ENCODE data around the gene IER5. TPM values are rescaled to one million over a fixed set of nuclear protein-coding genes. Genes with fewer than 3 reads are reported as not detected.

Gene IER5
- total and polyA plus RNA-seq, 9 of the 15 experiments (the other 6 are each of a cell fraction or from before 2014, with no cell fraction given), result 2.4 to 32.1 (median 12.0) TPM

GRCh38 chr1:181141431-181141910 lies 53.0 kb downstream of the IER5 start (continued):
- TF ChIP-seq, protein P1, sequence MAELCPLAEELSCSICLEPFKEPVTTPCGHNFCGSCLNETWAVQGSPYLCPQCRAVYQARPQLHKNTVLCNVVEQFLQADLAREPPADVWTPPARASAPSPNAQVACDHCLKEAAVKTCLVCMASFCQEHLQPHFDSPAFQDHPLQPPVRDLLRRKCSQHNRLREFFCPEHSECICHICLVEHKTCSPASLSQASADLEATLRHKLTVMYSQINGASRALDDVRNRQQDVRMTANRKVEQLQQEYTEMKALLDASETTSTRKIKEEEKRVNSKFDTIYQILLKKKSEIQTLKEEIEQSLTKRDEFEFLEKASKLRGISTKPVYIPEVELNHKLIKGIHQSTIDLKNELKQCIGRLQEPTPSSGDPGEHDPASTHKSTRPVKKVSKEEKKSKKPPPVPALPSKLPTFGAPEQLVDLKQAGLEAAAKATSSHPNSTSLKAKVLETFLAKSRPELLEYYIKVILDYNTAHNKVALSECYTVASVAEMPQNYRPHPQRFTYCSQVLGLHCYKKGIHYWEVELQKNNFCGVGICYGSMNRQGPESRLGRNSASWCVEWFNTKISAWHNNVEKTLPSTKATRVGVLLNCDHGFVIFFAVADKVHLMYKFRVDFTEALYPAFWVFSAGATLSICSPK (IDR thresholded peaks at IDR 0.05; ENCODE audit: borderline replicate concordance), result no peak
- TF ChIP-seq CBX3 (IDR thresholded peaks at IDR 0.05; ENCODE audit: borderline replicate concordance in 1 of 2, low read length in 2 of 2), result no peak
- TF ChIP-seq MITF (IDR thresholded peaks at IDR 0.05), result no peak
- TF ChIP-seq, protein P2, sequence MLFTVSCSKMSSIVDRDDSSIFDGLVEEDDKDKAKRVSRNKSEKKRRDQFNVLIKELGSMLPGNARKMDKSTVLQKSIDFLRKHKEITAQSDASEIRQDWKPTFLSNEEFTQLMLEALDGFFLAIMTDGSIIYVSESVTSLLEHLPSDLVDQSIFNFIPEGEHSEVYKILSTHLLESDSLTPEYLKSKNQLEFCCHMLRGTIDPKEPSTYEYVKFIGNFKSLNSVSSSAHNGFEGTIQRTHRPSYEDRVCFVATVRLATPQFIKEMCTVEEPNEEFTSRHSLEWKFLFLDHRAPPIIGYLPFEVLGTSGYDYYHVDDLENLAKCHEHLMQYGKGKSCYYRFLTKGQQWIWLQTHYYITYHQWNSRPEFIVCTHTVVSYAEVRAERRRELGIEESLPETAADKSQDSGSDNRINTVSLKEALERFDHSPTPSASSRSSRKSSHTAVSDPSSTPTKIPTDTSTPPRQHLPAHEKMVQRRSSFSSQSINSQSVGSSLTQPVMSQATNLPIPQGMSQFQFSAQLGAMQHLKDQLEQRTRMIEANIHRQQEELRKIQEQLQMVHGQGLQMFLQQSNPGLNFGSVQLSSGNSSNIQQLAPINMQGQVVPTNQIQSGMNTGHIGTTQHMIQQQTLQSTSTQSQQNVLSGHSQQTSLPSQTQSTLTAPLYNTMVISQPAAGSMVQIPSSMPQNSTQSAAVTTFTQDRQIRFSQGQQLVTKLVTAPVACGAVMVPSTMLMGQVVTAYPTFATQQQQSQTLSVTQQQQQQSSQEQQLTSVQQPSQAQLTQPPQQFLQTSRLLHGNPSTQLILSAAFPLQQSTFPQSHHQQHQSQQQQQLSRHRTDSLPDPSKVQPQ (CRISPR knock-in tag; IDR thresholded peaks at IDR 0.05; ENCODE audit: borderline replicate concordance), result no peak
- no peak for TF ChIP-seq ZNF75A (CRISPR knock-in tag; IDR thresholded peaks at IDR 0.05)
- TF ChIP-seq LCOR (CRISPR knock-in tag; IDR thresholded peaks at IDR 0.05), result no peak
- TF ChIP-seq, protein P3, sequence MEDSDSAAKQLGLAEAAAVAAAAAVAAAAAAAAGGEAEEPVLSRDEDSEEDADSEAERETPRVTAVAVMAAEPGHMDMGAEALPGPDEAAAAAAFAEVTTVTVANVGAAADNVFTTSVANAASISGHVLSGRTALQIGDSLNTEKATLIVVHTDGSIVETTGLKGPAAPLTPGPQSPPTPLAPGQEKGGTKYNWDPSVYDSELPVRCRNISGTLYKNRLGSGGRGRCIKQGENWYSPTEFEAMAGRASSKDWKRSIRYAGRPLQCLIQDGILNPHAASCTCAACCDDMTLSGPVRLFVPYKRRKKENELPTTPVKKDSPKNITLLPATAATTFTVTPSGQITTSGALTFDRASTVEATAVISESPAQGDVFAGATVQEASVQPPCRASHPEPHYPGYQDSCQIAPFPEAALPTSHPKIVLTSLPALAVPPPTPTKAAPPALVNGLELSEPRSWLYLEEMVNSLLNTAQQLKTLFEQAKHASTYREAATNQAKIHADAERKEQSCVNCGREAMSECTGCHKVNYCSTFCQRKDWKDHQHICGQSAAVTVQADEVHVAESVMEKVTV (CRISPR knock-in tag; IDR thresholded peaks at IDR 0.05), result no peak
- no peak for TF ChIP-seq FOXP1 (CRISPR knock-in tag; IDR thresholded peaks at IDR 0.05)
- peak; percentile 79 for TF ChIP-seq MTA3 (IDR thresholded peaks at IDR 0.05; ENCODE audit: borderline replicate concordance)
- no peak for TF ChIP-seq ZNF324 (CRISPR knock-in tag; IDR thresholded peaks at IDR 0.05)
- no peak for TF ChIP-seq MCM2 (IDR thresholded peaks at IDR 0.05; ENCODE audit: low read depth)
- TF ChIP-seq, protein P4, sequence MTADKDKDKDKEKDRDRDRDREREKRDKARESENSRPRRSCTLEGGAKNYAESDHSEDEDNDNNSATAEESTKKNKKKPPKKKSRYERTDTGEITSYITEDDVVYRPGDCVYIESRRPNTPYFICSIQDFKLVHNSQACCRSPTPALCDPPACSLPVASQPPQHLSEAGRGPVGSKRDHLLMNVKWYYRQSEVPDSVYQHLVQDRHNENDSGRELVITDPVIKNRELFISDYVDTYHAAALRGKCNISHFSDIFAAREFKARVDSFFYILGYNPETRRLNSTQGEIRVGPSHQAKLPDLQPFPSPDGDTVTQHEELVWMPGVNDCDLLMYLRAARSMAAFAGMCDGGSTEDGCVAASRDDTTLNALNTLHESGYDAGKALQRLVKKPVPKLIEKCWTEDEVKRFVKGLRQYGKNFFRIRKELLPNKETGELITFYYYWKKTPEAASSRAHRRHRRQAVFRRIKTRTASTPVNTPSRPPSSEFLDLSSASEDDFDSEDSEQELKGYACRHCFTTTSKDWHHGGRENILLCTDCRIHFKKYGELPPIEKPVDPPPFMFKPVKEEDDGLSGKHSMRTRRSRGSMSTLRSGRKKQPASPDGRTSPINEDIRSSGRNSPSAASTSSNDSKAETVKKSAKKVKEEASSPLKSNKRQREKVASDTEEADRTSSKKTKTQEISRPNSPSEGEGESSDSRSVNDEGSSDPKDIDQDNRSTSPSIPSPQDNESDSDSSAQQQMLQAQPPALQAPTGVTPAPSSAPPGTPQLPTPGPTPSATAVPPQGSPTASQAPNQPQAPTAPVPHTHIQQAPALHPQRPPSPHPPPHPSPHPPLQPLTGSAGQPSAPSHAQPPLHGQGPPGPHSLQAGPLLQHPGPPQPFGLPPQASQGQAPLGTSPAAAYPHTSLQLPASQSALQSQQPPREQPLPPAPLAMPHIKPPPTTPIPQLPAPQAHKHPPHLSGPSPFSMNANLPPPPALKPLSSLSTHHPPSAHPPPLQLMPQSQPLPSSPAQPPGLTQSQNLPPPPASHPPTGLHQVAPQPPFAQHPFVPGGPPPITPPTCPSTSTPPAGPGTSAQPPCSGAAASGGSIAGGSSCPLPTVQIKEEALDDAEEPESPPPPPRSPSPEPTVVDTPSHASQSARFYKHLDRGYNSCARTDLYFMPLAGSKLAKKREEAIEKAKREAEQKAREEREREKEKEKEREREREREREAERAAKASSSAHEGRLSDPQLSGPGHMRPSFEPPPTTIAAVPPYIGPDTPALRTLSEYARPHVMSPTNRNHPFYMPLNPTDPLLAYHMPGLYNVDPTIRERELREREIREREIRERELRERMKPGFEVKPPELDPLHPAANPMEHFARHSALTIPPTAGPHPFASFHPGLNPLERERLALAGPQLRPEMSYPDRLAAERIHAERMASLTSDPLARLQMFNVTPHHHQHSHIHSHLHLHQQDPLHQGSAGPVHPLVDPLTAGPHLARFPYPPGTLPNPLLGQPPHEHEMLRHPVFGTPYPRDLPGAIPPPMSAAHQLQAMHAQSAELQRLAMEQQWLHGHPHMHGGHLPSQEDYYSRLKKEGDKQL (CRISPR knock-in tag; IDR thresholded peaks at IDR 0.05; ENCODE audit: borderline replicate concordance), result no peak
